Stimulated activated CD4-positive, alpha-beta T cell treated with anti-CD3 and anti-CD28 coated beads, Interleukin-12 subunit alpha, Interleukin-12 subunit beta, amount 100 ng/mL, for 48 hours (primary cell): Measurements from ENCODE around the gene REC8.

Source experiments
- DNase-seq, 3 donors: peaks; one replicate each; pipeline ENCODE4 v3.0.0-alpha.2; 2020; ENCODE audit warnings: low read depth in 2 of 3, low spot score in 1 of 3

The REC8 gene

GRCh38 chr14:24224618-24225071, 52.8 kb downstream of the REC8 start:
- DNase-seq = no peak

- DNase-seq = no peak
These were observed 54.6 kb downstream of the REC8 start for GRCh38 chr14:24226473-24226872.

GRCh38 chr14:24228902-24229301, 57.0 kb downstream of the REC8 start:
- no peak for DNase-seq
